Mucosa of descending colon (tissue), 3 donors: ENCODE data around the gene SCG3. TPM values are rescaled to one million over a fixed set of nuclear protein-coding genes. Genes with fewer than 3 reads are reported as not detected.

ENCODE experiments used
- ATAC-seq: fragments of 200-7000 bp; cut with Tn5 transposase; one replicate; pipeline ENCODE4 v1.9.1; 2020; ENCODE audit warnings: mild to moderate bottlenecking, moderate library complexity
- DNase-seq, 3 donors: peaks; one replicate each; pipeline ENCODE4 v3.0.0-alpha.2; 2020
- H3K36me3 ChIP-seq: fragments of 200-600 bp; one replicate; pipeline ENCODE4 v1.8.0; 2021; ENCODE audit warnings: low read depth, mild to moderate bottlenecking
- H3K4me1 ChIP-seq: fragments of 200-600 bp; one replicate; pipeline ENCODE4 v1.8.0; 2021; ENCODE audit warnings: low read depth, mild to moderate bottlenecking
- H3K4me3 ChIP-seq: fragments of 200-600 bp; one replicate; pipeline ENCODE4 v1.8.0; 2021; ENCODE audit warnings: mild to moderate bottlenecking
- H3K9me3 ChIP-seq: fragments of 200-600 bp; one replicate; pipeline ENCODE4 v1.8.0; 2021; ENCODE audit warnings: mild to moderate bottlenecking
- CTCF ChIP-seq: fragments of 200-600 bp; IDR thresholded peaks from one replicate; pipeline ENCODE4 v1.8.0; 2022; ENCODE audit warnings: antibody characterized with exemption, mild to moderate bottlenecking
- intact Hi-C, 2 donors: fragments of 100-400 bp; cut with DNase I in 1 of 2; cut with micrococcal nuclease in 1 of 2; formaldehyde crosslinking; loops; one replicate each; pipeline versions ENCODE4 v1.11.0 to v1.11.1; 2022; cut with DNase I, micrococcal nuclease
- total RNA-seq, 3 donors: library from RNA; stranded (reverse); fragmentation: NEBNext Ultra II Directional in 2 of 3; extraction: Animal tissue kit (Norgen Biotek cat#: 25700) in 2 of 3; gene quantifications; one replicate each; pipeline versions ENCODE4 v1.2.1 to v1.2.4, GENCODE V29; 2021 to 2023
- donor health status: DM: no; HTN: no; CAD: no; lungs with moderate emphysema.
- donor health status: DM: no; HTN: no; CAD: no.
- donor health status: DM: no; HTN: yes; CAD: no.

SCG3 gene
- total RNA-seq, 3 donors from 2014 or later, result 0.78 to 3.3 (median 0.89) TPM

GRCh38 chr15:51706926-51707608 lies 25.8 kb downstream of the SCG3 start:
- Histone ChIP-seq H3K4me3 (no peak overlapping the region), H3K9me3 (no peaks in the 10 kb centered on the region), H3K4me1 (peaks cover 12% of the 10 kb centered on the region), H3K36me3 (no peaks in the 10 kb centered on the region)
- ATAC-seq (no peak), DNase-seq (no peak)
- TF ChIP-seq CTCF, result no peak
- intact Hi-C loops, result no loop called here

- H3K9me3 ChIP-seq, result no peaks in the 10 kb centered on the region
- no peak for TF ChIP-seq CTCF
- DNase-seq (peak in 1 of 3 donors; percentile 19), ATAC-seq (peak; percentile 91)
- peaks cover 12% of the 10 kb centered on the region for H3K4me1 ChIP-seq
- H3K36me3 ChIP-seq, result no peaks in the 10 kb centered on the region
- H3K4me3 ChIP-seq, result no peak overlapping the region
- intact Hi-C loops, result no loop called here
Measured at GRCh38 chr15:51708013-51708412, 26.7 kb downstream of the SCG3 start.

- TF ChIP-seq CTCF, result no peak
- no peak for ATAC-seq
- no peak for DNase-seq
Measured at GRCh38 chr15:51709031-51709430, 27.7 kb downstream of the SCG3 start.

GRCh38 chr15:51714162-51714561 lies 32.9 kb downstream of the SCG3 start:
- no peaks in the 10 kb centered on the region for H3K9me3 ChIP-seq
- no peaks in the 10 kb centered on the region for H3K4me1 ChIP-seq
- H3K36me3 ChIP-seq, result no peaks in the 10 kb centered on the region
- TF ChIP-seq CTCF, result no peak
- no peak for DNase-seq
- intact Hi-C loops, result no loop called here
- H3K4me3 ChIP-seq, result no peak overlapping the region
- no peak for ATAC-seq

More at GRCh38 chr15:51709031-51709430, 27.7 kb downstream of the SCG3 start:
- intact Hi-C loops, result no loop called here
- H3K9me3 ChIP-seq, result no peaks in the 10 kb centered on the region
- peaks cover 12% of the 10 kb centered on the region for H3K4me1 ChIP-seq
- no peaks in the 10 kb centered on the region for H3K36me3 ChIP-seq
- H3K4me3 ChIP-seq, result no peak overlapping the region

- H3K36me3 ChIP-seq, result no peaks in the 10 kb centered on the region
- no peaks in the 10 kb centered on the region for H3K9me3 ChIP-seq
- intact Hi-C loops, result no loop called here
- H3K4me1 ChIP-seq, result peaks cover 1% of the 10 kb centered on the region
- no peak for TF ChIP-seq CTCF
- ATAC-seq (no peak), DNase-seq (no peak)
- H3K4me3 ChIP-seq, result no peak overlapping the region
Measured at GRCh38 chr15:51714911-51715310, 33.6 kb downstream of the SCG3 start.

- no peaks in the 10 kb centered on the region for H3K9me3 ChIP-seq
- no peak overlapping the region for H3K4me3 ChIP-seq
- no peak for TF ChIP-seq CTCF
- no peak for DNase-seq
- ATAC-seq, result no peak
- intact Hi-C loops, result no loop called here
- no peaks in the 10 kb centered on the region for H3K36me3 ChIP-seq
- H3K4me1 ChIP-seq, result peaks cover 6% of the 10 kb centered on the region
Measured at GRCh38 chr15:51718219-51718618, 36.9 kb downstream of the SCG3 start.
